Measurements from ENCODE around the gene GRIK3. TPM values are rescaled to one million over a fixed set of nuclear protein-coding genes. Genes with fewer than 3 reads are reported as not detected.
A peak's percentile ranks its signal among the peaks of the same experiment; 100 is the strongest.

Gene GRIK3
- total RNA-seq, 2 experiments from 2014 or later: 16.3 to 55.0 TPM

DNA sequence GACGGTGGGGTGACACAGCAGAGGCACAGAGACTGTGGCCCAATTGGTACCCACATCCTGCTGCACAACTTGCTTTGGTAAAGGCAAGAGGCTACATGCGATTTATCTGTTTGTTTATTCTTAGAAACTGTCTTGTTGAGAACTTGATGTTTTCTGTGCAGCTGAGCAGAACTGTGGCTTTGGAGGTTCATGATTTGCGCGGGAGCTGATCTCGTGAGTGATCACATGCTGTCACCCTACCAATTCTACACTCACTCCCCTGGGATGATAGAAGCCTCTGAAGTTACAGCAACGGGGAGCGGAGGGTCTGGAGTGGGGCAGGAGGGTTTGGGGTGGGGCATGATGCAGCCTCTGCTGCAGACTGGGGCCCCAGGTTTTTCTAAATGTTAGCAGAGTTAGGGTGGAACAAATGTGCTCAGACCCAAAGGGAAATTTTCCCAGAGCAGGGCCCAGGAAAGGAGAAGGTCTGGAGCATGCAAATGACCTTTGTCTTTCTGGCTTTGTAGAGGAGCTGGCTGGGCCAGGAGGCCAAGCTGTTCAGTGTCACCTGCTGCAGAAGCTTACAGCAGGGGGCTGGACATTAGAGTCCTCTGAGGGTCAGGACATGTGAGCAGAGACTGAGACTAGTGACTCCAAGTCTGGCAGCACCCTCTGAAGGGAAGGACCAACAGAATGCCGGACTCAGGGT lies 83.6 kb downstream of the GRIK3 start:
- H3K9me2 ChIP-seq (ENCODE audit: insufficient read depth, low read length): no peaks in the 10 kb centered on the region
- BruUV-seq (replicated peaks): TSS peak; percentile 95
- H3K27ac ChIP-seq (ENCODE audit: low read depth, low read length, poor library complexity, severe bottlenecking): peak overlapping the region; percentile 99
- ChIA-PET CTCF (ENCODE audit: unreplicated experiment) (no interaction called here), POLR2A (interaction anchor here (0.6 to 1.5 kb wide), 5 partner anchors 12 to 343 kb away, joined by 3 to 4 read pairs (median 4); no protein-coding TSS in a partner anchor)
- H3K4me1 ChIP-seq (ENCODE audit: insufficient read depth, low read length, poor library complexity, severe bottlenecking): peaks cover 99% of the 10 kb centered on the region
- peaks cover 21% of the 10 kb centered on the region; the same call in 1 of the 2 replicates for H3K79me2 ChIP-seq (ENCODE audit: insufficient read depth, low read depth, low read length)
- H3K9me3 ChIP-seq (ENCODE audit: low read length): no peaks in the 10 kb centered on the region
- intact Hi-C loops (cut with micrococcal nuclease; ENCODE audit: unreplicated experiment): loop anchor here (1.0 to 5.0 kb wide), 5 partner anchors 66 to 563 kb away; partner anchors contain the start of gene STK40
- TF ChIP-seq EZH2phosphoT487 (IDR thresholded peaks at IDR 0.05; ENCODE audit: borderline replicate concordance, low read depth, low read length): no peak
- TF ChIP-seq, protein P1, sequence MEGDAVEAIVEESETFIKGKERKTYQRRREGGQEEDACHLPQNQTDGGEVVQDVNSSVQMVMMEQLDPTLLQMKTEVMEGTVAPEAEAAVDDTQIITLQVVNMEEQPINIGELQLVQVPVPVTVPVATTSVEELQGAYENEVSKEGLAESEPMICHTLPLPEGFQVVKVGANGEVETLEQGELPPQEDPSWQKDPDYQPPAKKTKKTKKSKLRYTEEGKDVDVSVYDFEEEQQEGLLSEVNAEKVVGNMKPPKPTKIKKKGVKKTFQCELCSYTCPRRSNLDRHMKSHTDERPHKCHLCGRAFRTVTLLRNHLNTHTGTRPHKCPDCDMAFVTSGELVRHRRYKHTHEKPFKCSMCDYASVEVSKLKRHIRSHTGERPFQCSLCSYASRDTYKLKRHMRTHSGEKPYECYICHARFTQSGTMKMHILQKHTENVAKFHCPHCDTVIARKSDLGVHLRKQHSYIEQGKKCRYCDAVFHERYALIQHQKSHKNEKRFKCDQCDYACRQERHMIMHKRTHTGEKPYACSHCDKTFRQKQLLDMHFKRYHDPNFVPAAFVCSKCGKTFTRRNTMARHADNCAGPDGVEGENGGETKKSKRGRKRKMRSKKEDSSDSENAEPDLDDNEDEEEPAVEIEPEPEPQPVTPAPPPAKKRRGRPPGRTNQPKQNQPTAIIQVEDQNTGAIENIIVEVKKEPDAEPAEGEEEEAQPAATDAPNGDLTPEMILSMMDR (conservative IDR thresholded peaks at IDR 0.05; ENCODE audit: low read length): no peak
- peak overlapping the region; percentile 80 for H3K4me2 ChIP-seq (ENCODE audit: low read length)
- H4K20me1 ChIP-seq (ENCODE audit: insufficient read depth, low read length): no peaks in the 10 kb centered on the region
- no peaks in the 10 kb centered on the region for H3K36me3 ChIP-seq (ENCODE audit: insufficient read depth, low read length)
- H3K4me3 ChIP-seq (ENCODE audit: low read depth, low read length, poor library complexity, severe bottlenecking): peak overlapping the region; percentile 44
- no peak overlapping the region for H2AFZ ChIP-seq (ENCODE audit: low read length)
- peak; percentile 97 for DNase-seq (ENCODE audit: low spot score)

DNA sequence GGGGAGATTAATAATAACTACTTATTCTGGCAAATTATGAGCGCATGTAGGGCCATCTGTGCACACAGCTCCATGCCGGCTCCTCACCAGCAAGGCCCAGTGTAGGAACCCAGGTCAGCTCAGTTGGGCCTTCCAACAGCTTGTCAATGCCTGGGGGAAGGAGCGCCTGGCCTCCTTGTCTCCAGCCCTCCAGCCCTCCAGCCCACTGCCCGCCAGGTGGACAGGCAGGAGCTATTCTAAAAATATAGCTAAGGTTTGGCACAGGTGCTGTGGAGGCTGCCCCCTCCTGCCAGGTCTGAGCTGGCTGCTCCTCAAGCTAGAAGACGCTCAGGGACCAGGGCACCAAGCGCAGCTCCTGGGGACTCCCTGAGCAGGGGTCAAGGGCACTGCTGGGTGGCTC lies 85.7 kb downstream of the GRIK3 start:
- DNase-seq (ENCODE audit: low spot score): no peak
- Histone ChIP-seq H3K4me1 (ENCODE audit: insufficient read depth, low read length, poor library complexity, severe bottlenecking) (peaks cover 100% of the 10 kb centered on the region), H3K9me3 (ENCODE audit: low read length) (no peaks in the 10 kb centered on the region), H4K20me1 (ENCODE audit: insufficient read depth, low read length) (no peaks in the 10 kb centered on the region), H3K27ac (ENCODE audit: low read depth, low read length, poor library complexity, severe bottlenecking) (peak overlapping the region; percentile 99), H3K36me3 (ENCODE audit: insufficient read depth, low read length) (no peaks in the 10 kb centered on the region), H3K4me3 (ENCODE audit: low read depth, low read length, poor library complexity, severe bottlenecking) (no peak overlapping the region), H2AFZ (ENCODE audit: low read length) (no peak overlapping the region), H3K4me2 (ENCODE audit: low read length) (peak overlapping the region; percentile 80), H3K9me2 (ENCODE audit: insufficient read depth, low read length) (no peaks in the 10 kb centered on the region), H3K79me2 (ENCODE audit: insufficient read depth, low read depth, low read length) (peaks cover 21% of the 10 kb centered on the region; the same call in 1 of the 2 replicates)
- TF ChIP-seq, protein P1 (conservative IDR thresholded peaks at IDR 0.05; ENCODE audit: low read length): no peak; the same call in 1 of the 2 replicates
- TF ChIP-seq EZH2phosphoT487 (IDR thresholded peaks at IDR 0.05; ENCODE audit: borderline replicate concordance, low read depth, low read length): no peak
- intact Hi-C loops (cut with micrococcal nuclease; ENCODE audit: unreplicated experiment): no loop called here
- ChIA-PET POLR2A (interaction anchor here (0.6 to 1.3 kb wide), 7 partner anchors 10 to 562 kb away, joined by 3 to 5 read pairs (median 3); no protein-coding TSS in a partner anchor), CTCF (ENCODE audit: unreplicated experiment) (interaction anchor here (0.5 to 1.8 kb wide), 4 partner anchors 8 to 129 kb away, joined by 3 read pairs; no protein-coding TSS in a partner anchor)
- BruUV-seq (replicated peaks): no TSS peak

DNA sequence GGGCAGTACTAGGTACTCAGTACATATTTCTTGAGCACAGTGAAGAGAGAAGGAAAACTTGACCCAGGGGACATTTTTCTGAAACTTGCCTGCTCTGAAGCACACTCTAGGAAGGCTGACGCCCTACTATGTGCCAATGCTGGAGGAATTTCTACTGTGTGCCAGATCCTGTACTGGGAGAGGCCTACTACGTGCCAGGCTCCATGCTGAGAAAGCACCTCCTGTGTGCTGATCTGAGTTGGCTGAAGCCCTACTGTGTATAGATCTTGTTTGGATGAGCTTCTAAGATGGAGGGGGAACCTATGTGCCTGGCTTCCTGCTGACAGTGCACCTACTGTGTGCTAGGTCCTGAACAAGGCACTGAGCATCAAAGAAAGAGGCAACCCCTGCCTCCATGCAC lies 86.2 kb downstream of the GRIK3 start:
- H3K4me2 ChIP-seq (ENCODE audit: low read length): peak overlapping the region; percentile 80
- TF ChIP-seq, protein P1 (conservative IDR thresholded peaks at IDR 0.05; ENCODE audit: low read length): no peak
- no peak for TF ChIP-seq EZH2phosphoT487 (IDR thresholded peaks at IDR 0.05; ENCODE audit: borderline replicate concordance, low read depth, low read length)
- no peak overlapping the region for H2AFZ ChIP-seq (ENCODE audit: low read length)
- H4K20me1 ChIP-seq (ENCODE audit: insufficient read depth, low read length): no peaks in the 10 kb centered on the region
- POLR2A ChIA-PET: interaction anchor here (0.6 to 1.3 kb wide), 4 partner anchors 10 to 82 kb away, joined by 3 to 5 read pairs (median 3); no protein-coding TSS in a partner anchor
- H3K27ac ChIP-seq (ENCODE audit: low read depth, low read length, poor library complexity, severe bottlenecking): peak overlapping the region; percentile 99
- intact Hi-C loops (cut with micrococcal nuclease; ENCODE audit: unreplicated experiment): no loop called here
- peaks cover 17% of the 10 kb centered on the region; the same call in 1 of the 2 replicates for H3K79me2 ChIP-seq (ENCODE audit: insufficient read depth, low read depth, low read length)
- H3K9me2 ChIP-seq (ENCODE audit: insufficient read depth, low read length): no peaks in the 10 kb centered on the region
- peaks cover 100% of the 10 kb centered on the region for H3K4me1 ChIP-seq (ENCODE audit: insufficient read depth, low read length, poor library complexity, severe bottlenecking)
- H3K36me3 ChIP-seq (ENCODE audit: insufficient read depth, low read length): no peaks in the 10 kb centered on the region
- BruUV-seq (replicated peaks): no TSS peak
- DNase-seq (ENCODE audit: low spot score): no peak
- no peaks in the 10 kb centered on the region for H3K9me3 ChIP-seq (ENCODE audit: low read length)
- CTCF ChIA-PET (ENCODE audit: unreplicated experiment): interaction anchor here (0.6 to 1.8 kb wide), 2 partner anchors 8 to 84 kb away, joined by 3 read pairs; no protein-coding TSS in a partner anchor
- H3K4me3 ChIP-seq (ENCODE audit: low read depth, low read length, poor library complexity, severe bottlenecking): no peak overlapping the region

All from OCI-LY7 (cell line).